HG03460 (cell line): Measurements from ENCODE around the gene LEO1.
A peak's percentile ranks its signal among the peaks of the same experiment; 100 is the strongest.

Experiments used
- ATAC-seq: cut with Tn5 transposase; IDR thresholded peaks from one replicate; pipeline ENCODE4 v1.9.1; 2021; ENCODE audit not compliant: unreplicated experiment

LEO1 gene

DNA sequence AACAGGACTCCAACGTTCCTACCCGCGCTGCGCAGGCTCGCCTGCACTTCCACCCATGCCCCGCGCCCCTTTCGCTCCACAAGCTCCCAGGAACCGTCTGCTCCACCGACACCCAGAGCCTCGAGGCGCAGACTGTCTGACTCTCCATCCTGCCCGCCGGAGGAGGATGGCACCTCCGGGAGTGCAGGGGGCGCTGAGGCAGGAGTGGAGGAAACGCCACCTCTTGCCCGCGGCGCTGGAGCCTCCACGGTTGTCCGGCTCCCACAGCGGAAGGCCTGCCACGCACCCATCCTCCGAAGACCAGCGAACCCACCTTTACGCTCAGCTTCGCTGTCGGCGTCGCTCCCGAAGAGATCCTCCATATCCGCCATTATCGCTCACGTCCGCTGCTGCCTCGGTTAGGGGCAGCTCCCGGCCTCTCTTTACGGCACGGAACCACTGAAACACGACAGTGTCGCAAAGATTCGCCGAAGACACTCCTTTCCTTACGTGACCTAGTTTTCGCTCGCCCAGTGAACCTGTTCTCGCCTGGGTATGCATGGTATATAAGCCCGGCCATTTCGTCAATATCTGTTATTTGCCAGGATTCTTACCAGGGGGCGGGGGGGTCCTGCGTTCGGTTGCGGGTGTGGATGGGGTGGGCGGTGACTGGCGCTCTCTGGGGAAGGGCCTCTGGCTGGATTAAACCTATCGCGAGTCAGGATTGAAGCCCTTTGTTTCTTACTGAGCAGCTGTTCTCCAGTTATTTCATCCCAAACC, at the start of gene LEO1:
TSS of gene LEO1 (minus strand) at position 404 of the 759 bp plus-strand sequence. CDS start at position 371, 33 bp downstream.
- ATAC-seq: peak; percentile 82

DNA sequence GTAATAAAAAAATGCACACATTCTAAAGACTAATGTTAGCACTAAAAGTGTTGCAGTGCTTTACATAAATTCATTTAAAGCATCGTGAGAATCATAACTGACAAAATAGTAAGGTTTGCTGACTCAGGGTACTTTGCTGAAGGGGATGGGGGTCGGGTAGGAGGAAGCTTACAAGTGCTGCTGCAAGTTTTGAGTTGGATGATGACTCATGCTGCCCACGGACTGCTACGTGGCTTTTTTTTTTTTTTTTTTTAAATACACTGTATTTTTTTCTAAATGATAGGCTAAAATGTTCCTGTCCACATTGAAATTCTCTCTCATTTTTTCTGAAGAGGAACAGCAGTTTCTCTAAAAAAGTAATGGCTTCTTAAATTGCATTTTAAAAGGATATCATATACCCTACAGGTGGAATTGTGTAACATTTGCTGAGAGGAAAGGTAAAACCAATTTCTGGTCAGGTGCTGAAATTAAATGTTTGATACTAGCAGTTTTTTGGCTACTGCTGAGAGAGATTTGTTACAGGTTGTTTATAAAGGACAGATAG, 49.6 kb upstream of the LEO1 start:
- no peak for ATAC-seq

DNA sequence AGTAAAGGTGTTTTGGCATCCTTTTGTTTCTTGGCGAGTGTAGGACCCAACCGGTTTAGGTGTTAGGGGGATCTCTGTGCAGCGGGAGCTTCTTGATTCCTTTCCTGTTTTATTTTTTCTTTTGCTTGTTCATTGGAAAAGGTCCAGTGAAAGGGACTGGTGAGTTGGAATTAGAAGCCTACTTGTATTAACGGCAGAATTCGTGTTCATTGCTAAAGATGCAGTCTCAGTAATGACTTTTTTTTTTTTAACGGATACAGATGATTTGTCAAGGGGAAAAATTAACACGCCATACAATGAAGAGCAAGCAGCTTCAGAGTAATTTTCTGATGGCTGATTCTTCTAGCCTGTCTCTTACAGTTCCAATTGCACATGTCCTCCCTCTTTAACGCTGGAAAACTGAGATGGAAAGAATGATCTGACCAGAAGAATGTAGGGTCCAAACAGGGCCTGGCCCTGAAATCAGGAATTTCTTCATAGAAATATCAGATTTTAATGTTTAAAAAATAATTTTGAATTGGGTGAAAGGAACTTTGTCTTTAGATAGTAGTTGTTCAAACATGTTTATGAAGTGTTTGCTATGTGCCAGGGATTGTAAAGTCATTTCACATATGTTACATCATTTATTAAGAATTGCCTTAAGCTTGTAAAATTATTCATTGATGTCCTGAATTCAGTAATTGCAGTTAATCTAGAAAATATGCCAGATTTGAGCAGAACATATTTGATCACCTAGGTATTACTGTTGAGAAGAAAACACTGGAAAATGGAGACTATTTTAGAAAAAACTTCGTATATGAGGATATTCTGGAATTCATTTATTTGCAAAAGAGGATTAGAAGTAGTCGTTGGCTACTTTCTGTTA, 48.9 kb upstream of the LEO1 start:
- peak; percentile 9 for ATAC-seq

DNA sequence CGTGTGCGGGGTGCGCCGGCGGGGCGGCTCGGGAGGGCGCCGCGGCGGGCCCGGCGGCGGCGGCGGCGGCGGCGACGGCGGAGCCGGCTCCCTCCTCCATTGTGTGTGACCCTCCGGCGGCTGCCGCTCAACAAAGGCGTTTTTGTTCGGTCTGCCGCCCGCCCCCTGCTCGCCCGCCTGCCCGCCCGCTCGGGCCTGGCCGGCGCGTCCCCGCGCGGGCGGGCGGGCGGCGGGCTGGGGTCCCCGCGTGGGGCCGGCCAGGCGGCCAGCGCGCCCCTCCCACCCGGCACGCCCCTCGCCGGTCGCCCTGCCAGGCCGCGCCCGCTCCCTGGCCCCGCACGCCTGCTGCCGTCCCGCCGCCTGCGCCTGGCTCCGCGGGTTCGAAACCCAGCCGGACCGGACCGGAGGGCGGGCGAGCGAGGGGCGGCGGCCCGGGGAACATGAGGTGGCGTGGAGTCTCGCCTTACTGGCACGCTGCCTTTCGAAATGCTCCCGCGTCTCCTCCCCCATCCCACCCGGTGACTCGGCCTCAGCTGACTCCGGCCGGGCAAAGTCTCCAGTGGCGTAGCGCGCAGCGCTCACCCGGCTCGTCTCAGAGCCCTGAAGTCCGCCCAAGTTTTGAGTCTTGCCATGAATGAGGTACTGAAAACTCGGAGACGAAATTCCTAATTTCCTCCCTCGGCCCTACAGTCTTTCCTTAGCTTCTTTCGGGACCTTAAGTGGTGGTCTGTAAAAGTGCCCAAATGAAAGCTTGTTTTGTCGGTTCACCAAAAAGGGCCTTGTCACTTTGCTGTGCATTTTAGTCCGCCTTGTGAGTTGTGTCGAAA, 48.0 kb upstream of the LEO1 start:
- peak; percentile 44 for ATAC-seq

DNA sequence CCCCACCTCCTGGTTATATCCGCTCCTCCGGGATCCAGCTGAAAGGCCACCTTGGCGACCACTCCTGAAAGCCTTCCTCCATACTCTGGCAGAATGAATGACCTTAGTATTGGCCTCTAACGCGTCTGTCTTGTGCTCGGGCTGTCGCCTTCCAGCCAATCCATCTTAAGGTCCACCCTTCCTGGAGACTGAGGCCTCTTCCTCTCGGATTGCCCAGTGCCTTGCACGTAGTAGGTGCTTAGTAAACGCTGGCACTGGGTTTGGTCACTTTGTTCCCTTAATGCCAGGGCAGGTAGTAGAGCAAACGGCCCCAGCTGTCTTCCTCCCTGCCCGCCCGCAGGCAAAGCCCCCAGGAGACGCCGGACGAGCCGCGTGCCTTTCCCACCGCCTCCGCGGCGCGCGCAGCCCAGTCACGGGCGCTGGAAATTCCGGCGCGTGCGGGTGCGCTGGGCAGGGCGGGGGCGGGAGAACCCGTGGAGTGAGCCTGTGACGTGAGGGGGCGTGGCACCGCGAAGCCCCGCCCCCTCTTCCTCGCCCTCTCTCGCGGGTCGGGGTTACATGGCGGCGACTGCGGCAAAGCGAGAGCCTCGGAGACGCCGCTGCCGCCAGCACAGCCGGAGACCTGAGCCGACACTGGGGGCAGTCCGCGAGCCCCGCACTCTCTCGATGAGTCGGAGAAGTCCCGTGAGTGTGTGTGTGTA, 47.3 kb upstream of the LEO1 start, which contains the start of gene MAPK6:
TSS of gene MAPK6 (plus strand) at position 527 of the 701 bp plus-strand sequence. CDS start 27,242 bp downstream, outside the sequence.
- peak; percentile 64 for ATAC-seq

DNA sequence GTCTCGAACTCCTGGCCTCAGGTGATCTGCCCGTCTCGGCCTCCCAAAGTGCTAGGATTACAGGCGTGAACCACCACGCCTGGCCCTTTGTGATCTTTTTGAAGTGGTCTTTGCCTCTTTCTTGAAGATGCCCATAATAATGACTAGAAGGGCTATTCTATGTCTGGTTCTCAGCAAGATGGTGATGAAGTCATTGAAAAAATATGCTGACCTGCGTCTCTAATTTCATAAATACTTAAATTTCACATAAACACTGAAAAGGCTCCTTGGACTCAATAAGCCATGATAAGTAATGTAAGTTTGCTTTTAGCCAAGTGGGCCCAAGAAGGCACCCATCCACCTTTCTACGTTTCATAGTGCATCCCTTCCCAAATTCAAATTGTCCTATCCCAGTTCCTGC, 46.7 kb upstream of the LEO1 start:
- no peak for ATAC-seq

DNA sequence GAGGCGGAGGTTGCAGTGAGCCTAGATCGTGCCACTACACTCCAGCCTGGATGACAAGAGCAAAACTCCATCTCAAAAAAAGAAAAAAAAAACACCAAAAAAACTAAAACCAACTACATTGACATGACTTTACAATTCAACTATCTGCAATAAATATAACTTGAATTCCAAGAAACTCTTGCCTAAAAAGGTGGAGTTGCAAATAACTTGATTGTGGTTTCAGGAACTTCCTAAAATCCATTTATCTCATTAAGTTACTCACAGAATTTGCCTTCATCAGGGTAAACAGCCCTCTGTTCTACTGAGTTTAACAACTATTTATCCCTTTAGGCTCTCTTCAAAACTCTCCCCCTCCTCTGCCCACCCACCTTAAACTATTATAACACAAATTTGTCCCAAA, 44.7 kb upstream of the LEO1 start:
- ATAC-seq: no peak

DNA sequence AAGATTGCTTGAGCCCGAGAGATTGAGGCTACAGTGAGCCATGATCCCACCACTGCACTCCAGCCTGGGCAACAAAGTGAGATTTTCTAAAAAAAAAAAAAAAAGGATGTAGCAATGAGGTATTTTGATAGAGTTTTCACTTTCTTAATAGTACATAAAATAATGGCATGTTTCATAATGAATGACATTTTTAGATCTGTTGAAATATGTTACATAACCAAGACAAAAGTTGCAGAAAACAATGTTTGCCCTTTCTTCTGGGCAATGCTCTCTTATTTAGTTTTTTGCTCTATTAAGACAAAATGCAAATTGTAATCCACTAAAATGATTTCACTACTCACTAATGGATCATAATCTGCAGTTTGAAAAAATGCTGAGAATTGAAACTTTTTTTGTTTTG, 43.0 kb upstream of the LEO1 start:
- no peak for ATAC-seq

DNA sequence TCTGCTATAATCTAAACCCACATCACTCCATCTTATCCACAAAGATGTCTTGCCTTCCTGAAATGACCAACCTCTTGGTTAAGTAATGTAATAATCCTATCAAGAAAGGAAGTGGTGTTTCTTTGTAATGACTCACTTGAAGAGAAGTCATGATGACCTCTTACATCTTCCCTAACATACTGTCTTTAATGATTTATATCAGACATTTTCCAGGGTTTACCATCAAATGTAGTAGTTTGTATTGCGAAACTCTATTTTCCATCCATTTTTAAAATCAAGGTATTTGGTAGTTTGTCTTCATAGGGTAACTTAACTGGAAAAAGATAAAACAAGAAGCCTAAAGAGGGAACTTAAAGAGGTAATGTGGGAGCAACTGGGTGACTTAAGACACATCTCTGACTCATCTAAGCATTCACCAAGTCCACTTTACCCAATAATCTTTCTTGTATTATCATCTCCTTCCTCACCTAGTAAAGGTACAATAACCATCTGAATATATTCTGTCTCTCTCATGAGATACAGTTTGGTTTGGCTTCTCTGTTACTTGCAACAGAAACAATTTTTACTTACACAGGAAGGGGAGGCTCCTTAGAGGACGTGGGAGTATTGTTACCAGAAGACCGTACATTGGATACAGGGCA, 41.7 kb upstream of the LEO1 start:
- ATAC-seq: no peak

DNA sequence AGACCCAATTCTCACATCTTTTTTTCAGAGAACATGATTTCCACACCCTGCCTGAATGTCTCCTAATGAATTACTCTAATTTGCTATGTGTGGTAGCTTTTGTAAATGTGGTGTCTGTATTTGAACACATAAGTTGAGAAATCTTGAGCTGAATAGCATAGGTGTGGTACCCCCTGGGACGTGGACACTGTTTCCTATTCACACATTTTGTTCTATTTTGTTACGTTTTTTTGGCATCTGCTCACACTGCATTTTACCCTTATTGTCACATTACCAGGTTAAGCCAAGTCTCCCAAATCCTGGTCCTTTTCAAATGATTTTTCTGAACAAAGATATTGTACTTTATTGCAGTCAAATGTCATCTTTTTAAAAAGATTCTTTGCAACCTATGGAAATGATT, 40.6 kb upstream of the LEO1 start:
- no peak for ATAC-seq

DNA sequence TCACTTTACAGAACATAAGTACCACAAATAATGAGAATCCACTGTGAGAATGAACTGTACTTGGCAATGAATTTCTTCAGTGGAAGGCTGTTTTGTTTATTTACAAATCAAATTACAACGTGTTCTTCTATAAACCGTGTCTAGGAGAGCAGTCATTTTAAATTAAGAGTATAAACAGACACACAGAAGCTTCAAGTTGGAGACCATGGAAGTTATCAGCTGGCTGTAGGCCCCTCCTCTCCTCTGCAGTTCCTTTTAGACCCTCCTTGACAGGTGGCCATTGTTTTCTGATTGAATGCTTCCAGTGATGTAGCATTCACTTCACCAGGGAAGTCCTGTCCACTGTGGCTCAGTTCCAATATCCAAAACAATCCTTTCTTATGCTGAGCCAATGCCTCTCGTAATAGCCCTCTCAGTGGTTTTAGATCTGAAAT, 40.1 kb upstream of the LEO1 start:
- ATAC-seq: no peak

DNA sequence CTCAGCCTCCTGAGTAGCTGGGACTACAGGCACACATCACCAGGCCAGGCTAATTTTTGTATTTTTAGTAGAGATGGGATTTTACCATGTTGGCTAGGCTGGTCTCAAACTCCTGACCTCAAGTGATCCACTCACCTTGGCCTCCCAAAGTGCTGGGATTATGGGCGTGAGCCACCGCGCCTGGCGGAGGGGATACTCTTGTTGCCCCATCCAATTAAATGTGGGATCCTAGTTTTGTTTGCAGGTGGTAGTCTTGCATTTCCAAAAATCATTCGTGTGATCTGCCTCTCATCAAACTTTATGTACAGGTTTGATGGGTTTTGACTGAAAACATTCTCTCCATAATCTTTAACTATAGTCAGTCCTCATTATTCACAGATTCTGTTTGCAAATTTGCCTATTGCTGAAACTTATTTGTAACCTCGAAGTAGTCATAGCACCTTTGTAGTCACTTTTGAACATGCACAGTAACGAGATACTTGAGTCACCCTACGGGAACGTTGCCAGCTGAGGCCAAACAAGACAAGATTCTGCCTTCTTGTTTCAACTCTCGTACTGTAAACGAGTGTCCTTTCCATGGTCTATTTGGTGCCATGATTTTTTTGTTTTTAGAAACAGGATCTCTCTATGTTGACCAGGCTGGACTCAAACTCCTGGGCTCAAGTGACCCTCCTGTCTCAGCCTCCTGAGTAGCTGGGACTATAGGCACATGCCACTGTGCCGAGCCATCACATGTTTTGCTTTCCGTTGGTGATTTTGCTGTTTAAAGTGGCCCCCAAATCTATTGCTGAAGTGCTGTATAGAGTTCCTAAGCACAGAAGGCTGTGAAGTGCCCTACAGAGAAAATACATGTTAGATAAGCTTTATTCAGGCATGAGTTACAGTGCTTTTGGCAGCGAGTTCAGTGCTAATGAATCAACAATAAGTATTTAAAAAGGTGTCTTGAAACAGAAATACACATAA, 39.3 kb upstream of the LEO1 start:
- ATAC-seq: no peak

DNA sequence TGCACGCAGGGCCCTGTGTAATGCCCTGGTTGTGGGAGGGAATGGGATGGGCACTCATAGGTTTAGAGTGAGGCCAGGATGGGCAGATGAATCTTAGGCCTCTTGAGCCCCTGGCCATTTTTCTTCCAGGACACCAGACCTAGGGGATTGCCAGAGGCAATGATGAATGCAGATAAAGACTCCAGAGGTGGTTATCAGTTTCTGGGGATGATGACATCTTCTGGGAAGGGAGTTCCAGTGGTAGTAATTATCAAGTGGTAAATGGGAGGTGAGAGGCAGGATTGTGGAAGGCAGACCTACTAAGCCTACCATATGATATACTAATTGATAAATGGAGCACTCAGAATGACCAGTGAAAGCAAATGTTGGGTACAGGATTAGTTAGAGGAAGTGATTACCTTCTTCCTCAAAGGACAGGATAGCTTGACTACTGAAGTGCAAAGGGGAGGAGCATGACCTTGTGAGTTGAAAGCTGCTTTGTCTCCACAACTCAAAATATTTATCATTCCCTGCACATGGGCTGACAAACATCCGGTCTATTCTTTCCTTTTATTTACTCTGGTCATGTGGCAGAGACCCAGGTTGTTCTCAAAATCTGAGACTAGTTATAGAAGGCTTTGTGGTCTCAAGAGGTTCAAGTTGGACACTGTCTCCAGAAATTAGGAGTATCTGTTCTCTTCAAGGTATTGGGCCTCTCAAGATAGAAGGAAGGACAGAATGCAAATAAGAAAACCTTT, 37.3 kb upstream of the LEO1 start:
- no peak for ATAC-seq

DNA sequence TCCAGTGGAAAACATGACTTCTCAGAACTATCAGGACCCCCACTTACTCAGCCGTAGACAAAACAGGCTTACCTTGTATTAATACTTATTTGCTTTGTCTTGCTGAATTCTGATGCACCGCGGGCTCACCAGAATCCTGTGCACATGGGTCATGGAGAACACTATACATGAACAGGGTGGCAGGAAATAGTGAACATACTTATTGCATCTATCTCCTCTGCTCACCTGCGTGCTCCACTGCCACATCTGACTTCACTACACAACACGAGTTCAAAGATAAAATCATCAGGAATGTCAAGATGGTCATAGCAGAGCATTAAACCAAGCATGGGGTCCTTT, 36.8 kb upstream of the LEO1 start:
- no peak for ATAC-seq

DNA sequence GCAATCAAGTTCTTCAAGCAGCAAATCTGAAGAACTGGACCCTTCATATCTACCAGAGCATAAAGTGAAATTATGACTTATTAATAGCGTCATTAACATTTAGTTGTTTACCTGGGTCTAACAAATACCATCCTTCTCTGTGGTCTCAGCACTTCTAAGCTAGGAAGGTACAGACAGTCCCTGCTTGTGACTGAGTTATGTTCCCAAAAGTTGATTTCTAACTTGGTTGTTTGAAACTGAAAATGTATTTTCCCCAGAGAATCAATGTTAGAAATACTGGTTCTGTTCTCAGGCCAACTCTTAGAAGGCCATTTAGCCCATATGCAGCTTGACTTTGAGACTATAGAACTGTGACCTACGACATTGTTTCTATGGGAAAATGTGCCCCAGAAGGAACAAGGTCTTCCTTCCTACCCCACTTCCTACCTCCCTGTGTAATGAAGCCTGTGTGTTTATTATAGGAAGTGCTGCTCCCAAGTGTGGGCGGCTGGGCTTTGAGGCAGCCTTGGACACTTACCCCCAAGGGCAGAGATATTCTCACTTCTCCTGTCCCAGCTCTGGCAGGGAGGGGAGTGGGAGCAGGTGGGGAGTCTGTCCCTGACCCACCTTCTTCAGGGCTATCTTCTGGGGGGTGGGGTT, 35.2 kb upstream of the LEO1 start:
- ATAC-seq: peak; percentile 37

DNA sequence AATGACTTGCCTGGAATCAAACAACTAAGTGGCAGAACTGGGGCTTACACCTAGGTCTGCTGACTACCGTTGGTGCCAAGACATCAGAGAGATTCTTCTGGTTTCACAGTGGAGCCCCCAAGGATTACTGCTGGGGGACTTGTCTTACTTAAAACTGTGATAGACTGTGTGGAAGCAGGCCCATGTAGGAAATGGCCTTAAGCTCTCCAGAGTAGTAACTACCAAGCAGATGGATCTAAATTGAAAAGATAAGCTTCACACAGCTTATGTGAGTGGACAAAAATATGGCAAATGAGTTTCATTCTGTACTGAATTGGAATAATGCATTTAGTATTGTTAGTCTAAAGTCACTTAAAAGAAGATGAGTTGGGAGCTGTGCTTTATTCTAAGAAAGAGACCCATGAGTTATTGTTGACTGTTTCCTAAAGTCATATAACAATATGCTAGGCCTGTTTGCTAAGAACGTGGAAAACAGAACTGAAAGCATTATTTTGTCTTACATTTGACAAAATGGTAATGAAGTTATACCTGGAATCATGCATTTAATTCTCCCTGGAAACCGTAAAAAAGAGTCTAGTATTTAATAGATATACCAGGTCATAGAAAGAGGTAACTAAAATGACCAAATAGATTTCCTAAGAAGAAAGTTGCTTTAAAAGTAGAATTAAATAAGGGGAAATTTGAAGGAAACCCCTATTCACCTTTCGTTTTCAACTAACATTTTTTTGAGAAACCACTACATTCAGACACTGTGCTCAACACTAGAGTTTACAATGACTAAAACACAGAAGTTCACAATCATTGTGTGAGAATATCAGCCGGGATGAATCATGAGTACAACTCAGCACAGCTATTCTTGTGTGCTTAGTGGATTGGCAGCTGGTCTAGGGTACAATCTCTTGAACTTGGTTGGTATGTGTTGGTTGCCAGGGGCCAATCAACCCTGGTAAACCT, 34.4 kb upstream of the LEO1 start:
- peak; percentile 60 for ATAC-seq
